ENCODE results near the gene PIAS4. TPM values are rescaled to one million over a fixed set of nuclear protein-coding genes. Genes with fewer than 3 reads are reported as not detected.

PIAS4 gene
- total and polyA plus RNA-seq, 2 of the 13 experiments (the other 11 are each of a cell fraction or from before 2014, with no cell fraction given) = 9.0 to 20.1 TPM

DNA sequence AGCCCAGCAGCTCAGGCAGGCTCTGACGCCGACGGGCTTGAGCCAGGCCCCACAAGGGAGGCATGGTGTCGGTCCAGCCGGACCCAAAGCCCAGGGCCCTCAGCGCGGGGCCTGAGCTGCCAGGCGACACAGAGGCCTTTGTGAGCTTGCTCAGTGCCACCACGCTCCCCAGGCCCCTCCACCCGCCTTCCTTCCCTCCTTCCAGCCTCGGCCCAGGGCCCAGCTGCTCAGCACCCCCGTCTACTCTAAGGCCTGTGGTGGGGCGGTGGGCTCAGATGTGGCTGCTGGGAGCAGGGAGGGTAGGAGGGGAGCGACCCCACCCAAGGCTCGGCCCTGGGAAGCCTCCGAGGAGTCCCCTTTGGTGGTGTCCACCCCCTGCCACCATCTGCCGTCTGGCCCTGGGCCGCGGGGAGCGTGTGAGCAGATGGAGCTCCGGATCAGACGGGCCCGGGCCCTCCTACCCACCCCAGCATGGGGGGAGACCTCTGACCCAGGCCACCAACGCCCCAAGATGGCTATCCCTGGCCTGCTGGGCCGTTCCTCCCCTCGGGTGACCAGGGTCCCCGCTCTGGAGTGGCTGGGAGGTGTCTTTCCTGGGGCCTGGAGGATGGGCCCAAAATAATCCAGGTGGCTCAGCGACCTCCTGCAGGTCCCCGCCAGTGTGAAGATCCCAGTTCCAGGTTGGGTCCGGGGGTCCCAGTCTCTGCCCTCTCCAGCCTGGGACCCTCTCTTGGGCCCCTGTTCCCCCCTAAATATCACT lies 51.3 kb downstream of the PIAS4 start (continued):
- TF ChIP-seq, protein P1, sequence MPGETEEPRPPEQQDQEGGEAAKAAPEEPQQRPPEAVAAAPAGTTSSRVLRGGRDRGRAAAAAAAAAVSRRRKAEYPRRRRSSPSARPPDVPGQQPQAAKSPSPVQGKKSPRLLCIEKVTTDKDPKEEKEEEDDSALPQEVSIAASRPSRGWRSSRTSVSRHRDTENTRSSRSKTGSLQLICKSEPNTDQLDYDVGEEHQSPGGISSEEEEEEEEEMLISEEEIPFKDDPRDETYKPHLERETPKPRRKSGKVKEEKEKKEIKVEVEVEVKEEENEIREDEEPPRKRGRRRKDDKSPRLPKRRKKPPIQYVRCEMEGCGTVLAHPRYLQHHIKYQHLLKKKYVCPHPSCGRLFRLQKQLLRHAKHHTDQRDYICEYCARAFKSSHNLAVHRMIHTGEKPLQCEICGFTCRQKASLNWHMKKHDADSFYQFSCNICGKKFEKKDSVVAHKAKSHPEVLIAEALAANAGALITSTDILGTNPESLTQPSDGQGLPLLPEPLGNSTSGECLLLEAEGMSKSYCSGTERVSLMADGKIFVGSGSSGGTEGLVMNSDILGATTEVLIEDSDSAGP (CRISPR knock-in tag; IDR thresholded peaks at IDR 0.05; ENCODE audit: borderline replicate concordance) = peak; percentile 63; the same call in 1 of the 2 replicates
- TF ChIP-seq ZNF883 (CRISPR knock-in tag; IDR thresholded peaks at IDR 0.05; ENCODE audit: not compliant biosample characterization) (no peak), ZNF605 (CRISPR knock-in tag; IDR thresholded peaks at IDR 0.05) (peak; percentile 3; the same call in 1 of the 2 replicates), ETV6 (CRISPR knock-in tag; conservative IDR thresholded peaks at IDR 0.05) (no peak), AGO1 (IDR thresholded peaks at IDR 0.05; ENCODE audit: low read depth, low read length, poor library complexity, severe bottlenecking) (peak; percentile 53), XBP1 (CRISPR knock-in tag; IDR thresholded peaks at IDR 0.05) (no peak), RBM22 (optimal IDR thresholded peaks at IDR 0.05; ENCODE audit: low read length) (peak; percentile 37), HNRNPLL (IDR thresholded peaks at IDR 0.05; ENCODE audit: low read depth, low read length, poor library complexity, severe bottlenecking) (no peak), SMAD3 (CRISPR knock-in tag; IDR thresholded peaks at IDR 0.05) (no peak), ZFX (CRISPR knock-in tag; IDR thresholded peaks at IDR 0.05; ENCODE audit: low read depth) (peak; percentile 86), ZSCAN22 (CRISPR knock-in tag; IDR thresholded peaks at IDR 0.05) (no peak; the same call in 1 of the 2 replicates), JUNB (CRISPR knock-in tag; IDR thresholded peaks at IDR 0.05; ENCODE audit: borderline replicate concordance) (peak; percentile 3; the same call in 1 of the 2 replicates), MED8 (CRISPR knock-in tag; IDR thresholded peaks at IDR 0.05; ENCODE audit: insufficient replicate concordance) (no peak), NR3C1 (CRISPR knock-in tag; IDR thresholded peaks at IDR 0.05) (no peak), CHD4 (IDR thresholded peaks at IDR 0.05; ENCODE audit: borderline replicate concordance, low read length) (no peak), NAIF1 (CRISPR knock-in tag; IDR thresholded peaks at IDR 0.05; ENCODE audit: borderline replicate concordance) (peak; percentile 41; the same call in 1 of the 2 replicates), WIZ (CRISPR knock-in tag; IDR thresholded peaks at IDR 0.05) (peak; percentile 20; the same call in 1 of the 2 replicates), MLLT10 (CRISPR knock-in tag; IDR thresholded peaks at IDR 0.05) (no peak)
- TF ChIP-seq, protein P2, sequence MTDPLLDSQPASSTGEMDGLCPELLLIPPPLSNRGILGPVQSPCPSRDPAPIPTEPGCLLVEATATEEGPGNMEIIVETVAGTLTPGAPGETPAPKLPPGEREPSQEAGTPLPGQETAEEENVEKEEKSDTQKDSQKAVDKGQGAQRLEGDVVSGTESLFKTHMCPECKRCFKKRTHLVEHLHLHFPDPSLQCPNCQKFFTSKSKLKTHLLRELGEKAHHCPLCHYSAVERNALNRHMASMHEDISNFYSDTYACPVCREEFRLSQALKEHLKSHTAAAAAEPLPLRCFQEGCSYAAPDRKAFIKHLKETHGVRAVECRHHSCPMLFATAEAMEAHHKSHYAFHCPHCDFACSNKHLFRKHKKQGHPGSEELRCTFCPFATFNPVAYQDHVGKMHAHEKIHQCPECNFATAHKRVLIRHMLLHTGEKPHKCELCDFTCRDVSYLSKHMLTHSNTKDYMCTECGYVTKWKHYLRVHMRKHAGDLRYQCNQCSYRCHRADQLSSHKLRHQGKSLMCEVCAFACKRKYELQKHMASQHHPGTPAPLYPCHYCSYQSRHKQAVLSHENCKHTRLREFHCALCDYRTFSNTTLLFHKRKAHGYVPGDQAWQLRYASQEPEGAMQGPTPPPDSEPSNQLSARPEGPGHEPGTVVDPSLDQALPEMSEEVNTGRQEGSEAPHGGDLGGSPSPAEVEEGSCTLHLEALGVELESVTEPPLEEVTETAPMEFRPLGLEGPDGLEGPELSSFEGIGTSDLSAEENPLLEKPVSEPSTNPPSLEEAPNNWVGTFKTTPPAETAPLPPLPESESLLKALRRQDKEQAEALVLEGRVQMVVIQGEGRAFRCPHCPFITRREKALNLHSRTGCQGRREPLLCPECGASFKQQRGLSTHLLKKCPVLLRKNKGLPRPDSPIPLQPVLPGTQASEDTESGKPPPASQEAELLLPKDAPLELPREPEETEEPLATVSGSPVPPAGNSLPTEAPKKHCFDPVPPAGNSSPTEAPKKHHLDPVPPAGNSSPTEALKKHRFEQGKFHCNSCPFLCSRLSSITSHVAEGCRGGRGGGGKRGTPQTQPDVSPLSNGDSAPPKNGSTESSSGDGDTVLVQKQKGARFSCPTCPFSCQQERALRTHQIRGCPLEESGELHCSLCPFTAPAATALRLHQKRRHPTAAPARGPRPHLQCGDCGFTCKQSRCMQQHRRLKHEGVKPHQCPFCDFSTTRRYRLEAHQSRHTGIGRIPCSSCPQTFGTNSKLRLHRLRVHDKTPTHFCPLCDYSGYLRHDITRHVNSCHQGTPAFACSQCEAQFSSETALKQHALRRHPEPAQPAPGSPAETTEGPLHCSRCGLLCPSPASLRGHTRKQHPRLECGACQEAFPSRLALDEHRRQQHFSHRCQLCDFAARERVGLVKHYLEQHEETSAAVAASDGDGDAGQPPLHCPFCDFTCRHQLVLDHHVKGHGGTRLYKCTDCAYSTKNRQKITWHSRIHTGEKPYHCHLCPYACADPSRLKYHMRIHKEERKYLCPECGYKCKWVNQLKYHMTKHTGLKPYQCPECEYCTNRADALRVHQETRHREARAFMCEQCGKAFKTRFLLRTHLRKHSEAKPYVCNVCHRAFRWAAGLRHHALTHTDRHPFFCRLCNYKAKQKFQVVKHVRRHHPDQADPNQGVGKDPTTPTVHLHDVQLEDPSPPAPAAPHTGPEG (CRISPR knock-in tag; IDR thresholded peaks at IDR 0.05) = no peak
- TF ChIP-seq, protein P3, sequence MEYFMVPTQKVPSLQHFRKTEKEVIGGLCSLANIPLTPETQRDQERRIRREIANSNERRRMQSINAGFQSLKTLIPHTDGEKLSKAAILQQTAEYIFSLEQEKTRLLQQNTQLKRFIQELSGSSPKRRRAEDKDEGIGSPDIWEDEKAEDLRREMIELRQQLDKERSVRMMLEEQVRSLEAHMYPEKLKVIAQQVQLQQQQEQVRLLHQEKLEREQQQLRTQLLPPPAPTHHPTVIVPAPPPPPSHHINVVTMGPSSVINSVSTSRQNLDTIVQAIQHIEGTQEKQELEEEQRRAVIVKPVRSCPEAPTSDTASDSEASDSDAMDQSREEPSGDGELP (IDR thresholded peaks at IDR 0.05; ENCODE audit: borderline replicate concordance, low read depth) = peak; percentile 10; the same call in 1 of the 2 replicates

Measured in HepG2 (cell line).